ENCODE data around the gene DOCK4.

Gene DOCK4

DNA sequence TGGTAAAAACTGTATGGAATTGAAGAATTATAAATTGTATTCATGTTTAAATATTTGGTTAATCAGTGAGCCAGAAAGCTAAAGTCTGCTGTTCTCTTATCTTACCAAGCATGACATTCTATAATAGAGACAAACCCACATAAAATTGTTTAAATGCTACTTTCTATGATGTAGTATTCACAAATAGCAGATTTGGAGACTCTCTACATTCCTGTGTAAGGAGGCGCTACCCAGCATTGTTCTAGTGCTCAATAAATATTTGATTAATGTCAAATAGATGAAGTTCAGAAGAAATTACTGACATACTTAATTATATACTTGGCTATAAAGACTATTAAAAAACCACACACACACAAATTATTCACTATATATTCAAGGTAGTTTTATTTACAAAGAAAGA, 49.8 kb downstream of the DOCK4 start:
- no peak for DNase-seq

DNA sequence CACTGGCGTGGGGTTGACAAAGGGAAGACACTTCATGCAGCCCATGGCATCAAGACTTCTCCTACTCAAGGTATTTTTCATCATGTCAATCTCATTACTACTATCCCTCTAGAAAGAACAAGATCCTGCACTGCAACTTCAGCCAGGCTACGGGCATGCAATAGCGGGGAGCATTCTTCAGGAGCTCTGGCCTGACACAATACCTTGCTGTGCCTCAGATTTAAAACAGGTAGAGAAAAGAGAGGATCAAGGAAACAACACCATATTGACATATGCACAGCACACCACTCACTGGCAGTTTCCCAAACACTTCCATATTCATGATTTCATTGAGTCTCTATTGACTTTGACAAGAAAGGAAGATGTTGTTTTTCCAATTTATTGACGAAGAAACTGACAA, 51.5 kb downstream of the DOCK4 start:
- DNase-seq = no peak

DNA sequence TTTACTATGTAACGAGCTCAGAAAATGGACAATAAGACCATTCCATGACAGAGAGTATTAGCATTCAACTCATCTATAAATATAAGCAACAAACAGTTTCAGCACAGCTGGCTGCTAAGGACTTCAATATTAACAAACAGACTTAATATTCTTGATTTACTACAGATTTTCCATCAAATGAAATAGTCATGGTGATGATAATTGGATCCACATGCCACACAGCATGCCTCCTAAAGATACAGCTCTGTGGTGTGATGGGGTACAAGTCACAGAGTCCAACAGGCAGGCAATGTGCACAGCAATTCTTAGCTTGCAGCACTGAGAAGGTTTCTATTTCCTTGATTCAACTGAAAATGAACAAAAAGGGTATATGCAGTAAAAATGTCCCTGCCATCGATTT, 54.0 kb downstream of the DOCK4 start:
- DNase-seq = no peak

DNA sequence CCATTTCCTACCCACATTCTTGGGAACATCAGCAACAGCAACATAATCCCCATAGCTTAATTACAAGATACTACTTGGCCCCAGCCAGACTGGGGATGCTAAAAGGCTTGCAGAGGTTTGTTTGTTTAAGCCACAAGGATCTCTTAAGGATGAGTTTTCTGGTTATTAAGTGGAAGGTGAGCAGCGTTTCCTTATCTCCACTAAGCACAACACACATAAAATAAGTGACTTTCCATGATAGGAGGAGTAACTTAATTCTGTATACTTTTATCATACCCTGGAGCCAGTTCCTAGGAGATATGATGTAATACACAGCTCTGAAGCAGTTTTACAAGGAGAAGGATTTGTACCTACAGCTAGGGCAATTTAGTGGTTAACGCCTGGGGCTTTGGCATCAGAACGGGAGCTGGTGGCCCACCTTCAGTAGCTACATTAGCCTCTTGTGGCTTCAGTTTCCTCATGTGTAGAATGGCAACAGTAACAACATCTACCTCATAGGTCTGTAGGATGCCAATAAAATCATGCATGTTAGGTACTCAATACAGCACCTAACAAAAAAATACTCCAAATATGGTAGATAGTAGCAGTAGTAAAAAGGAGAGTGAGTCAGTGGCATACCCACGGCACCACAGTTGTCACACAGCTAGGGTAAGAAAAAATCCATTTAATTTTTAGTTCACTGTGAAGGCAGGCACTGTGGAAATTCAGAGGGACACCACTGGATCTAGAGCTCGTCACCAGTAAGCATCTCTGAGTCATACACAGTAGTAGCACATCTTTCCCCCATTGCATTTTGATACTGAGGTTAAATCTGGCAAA, 55.2 kb downstream of the DOCK4 start:
- DNase-seq = no peak

DNA sequence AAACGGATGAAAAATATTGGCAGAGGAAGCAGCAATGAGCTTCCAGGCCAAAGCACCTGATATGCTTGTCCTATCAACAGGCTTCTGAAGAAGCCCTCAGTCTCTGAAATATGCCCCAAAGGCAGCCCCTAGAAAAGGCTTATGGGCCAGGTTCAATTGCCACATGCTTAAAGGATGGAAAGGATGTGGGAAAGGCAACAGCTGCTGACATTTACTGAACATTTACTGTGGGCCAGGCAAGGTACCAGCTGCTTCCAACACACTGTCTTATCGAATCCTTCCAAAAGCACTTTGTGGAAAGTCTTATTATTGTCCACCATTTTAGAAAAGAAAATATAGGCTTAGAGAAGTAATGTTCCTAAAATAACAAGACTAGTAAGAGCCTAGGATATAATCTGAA, 56.5 kb downstream of the DOCK4 start:
- no peak for DNase-seq

DNA sequence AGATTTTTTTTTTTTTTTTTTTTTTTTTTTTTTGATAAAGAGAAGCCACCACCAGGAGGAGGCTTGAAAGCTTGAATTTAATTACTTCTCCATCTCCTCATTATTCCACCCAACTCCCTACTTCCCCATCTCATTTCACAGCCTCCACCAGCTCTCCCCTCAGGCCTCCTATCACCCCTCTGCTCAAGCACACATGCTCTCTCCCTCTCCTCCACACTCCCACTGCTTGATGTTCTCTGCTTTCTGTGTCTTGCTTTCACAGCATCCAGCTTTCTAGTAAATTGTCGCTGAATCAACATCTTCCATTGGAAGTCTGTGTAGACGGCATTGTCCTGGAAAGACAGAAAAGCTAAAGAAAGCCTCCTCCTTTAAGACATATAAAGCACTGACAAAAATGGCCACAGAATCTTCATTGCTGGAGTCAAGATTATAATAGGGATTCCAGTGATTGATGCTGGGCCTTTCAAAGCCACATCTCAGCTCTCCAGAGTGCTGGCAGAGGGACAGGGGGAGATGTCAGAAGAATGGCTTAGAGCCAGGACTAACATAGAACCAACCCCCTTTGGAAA, 58.3 kb downstream of the DOCK4 start:
- no peak for DNase-seq

DNA sequence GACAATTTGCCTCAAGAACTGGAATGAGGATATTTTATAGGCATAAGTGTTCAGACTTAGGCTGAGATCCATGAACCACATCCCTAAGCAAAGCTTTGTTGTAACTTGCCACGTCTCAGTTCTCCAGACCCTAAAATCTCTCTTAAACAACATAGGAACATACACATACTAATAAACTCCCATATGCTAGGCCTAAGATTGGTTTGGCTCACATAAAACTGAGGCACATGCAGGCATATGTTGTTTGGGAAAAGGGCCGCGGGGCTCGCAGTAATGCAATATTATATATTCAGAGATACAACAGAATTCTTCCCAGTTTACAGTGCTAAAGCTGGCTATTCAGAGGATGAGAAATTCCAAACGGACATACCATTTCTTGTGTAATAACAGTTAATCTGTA, 61.0 kb downstream of the DOCK4 start:
- DNase-seq = no peak

DNA sequence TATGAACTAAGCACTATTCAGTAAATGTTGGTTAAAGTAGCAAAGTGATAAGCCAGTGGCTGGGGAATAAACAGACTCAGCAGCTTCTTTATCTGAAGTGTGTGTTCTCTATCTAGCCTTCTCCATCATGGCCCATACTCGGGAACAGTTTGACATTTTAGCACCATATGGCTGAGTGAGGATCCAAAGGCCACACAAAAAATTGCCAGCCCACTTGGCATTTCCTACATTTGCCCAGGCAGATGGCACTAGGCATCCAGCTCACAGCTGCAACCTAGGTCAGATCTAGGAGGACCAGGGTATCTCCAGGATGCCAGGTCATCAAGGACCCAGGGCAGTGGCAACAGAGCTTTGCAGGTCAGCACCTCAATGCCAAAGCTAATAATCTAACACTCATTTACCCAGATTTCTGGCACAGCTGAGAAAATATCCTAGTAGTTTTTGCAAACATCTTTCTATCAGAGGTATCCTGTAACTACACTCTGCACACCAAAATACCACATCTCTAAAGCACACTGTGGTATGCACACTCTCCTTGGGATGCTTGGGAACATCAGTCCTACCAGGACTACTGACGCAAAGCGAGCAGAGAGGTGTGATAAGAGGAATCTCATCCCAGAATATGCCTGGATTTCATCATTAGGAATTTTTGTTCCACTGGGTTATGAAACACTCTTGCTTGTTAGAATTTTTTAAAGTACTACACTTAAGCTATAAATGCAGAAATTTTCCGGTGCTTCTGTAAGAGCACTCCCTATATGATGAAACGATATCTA, 61.7 kb downstream of the DOCK4 start:
- no peak for DNase-seq

DNA sequence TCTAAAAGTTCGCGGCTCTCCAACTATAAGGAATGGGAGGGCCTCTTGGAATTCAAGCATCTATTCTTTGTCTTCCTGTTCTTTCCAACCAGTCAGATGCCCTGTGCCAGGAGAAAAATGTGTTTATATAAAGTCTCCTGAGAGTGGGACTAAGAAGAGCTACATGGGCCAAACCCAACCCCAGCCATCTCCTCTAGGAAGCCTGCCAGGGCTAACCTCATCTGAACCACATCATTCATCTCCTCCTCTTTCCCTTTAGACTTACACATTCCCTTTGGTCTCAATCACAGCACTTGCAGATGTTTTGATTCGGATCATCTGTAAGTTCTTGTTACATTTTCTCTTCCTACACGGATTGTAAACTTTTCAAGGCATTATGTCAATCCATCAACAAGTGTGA, 62.6 kb downstream of the DOCK4 start:
- DNase-seq = no peak

DNA sequence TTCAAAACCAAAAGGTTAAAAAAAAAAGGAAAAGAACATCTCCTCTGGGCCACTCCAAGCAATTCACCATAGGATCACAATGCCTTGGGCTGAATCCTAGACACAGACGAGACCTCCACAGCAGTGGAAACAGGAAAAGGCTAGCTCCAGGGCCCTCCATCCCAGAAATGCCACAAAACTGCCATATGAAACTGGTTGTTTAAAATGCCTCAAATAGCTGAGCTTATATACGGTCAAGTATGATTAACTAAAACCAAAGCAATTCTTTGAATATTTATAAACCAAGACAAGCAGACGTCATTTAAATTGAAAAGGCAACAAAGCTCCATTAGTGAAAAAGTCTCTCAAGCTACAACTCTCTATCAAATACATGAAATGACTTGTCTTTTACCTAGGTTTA, 63.1 kb downstream of the DOCK4 start:
- no peak for DNase-seq

DNA sequence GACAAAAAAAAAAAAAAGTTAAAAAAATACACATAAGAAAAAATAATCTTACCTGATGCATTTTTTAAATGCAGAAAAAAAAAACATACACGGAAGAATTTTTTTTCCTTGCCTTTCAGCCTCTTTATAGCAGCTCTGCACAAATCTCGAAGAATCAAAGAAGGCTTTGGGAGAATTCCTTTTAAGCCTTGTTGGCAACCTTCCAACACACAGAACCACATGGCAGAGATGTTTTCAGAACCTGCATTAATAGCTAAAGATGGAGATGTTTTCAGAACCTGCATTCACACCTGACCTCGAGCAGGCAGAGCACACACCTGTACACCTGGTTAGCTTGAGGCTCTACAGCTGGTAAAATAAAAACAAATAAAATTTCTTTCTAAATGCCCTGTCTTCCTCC, 65.6 kb downstream of the DOCK4 start:
- DNase-seq = no peak

DNA sequence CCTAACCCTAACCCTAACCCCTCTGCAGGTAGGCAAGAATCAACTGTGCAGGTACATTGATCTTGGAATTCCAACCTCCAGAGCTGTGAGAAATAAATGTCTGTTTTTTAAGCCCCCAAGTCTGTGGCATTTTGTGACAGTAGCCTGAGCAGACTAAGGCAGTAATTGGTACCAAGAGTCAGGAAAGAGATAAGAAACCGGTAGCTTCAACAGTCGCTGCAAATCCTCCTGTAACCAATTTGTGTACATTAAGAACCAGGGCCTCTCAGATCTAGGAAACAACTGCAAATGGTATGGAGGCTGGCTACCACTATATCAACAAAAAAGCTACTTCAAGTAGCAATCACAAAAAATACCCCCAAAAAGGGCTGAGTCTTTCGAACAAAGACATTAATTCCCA, 67.3 kb downstream of the DOCK4 start:
- no peak for DNase-seq

DNA sequence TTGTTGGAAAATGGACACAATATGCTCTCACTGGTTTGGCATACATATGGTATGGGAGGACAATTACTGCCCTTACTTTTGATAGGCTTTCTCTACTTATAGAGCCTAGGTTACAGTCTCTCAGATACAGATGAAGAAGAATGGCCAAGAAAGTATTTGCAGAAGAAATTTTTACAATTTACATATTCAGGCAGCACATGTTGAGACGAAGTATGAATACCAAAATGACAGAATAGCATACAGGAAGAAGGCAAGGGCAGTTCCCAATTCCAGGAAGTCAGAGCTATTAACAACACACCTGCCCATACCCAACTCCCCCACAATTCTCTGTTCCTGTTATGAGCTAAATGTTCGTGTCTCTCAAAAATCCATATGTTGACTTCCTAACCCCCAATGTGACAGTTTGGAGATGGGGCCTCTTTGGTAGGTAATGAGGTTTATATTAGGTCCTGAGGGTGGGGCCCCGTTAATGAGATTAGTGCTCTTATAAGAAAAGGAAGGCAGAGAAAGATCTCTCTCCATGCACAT, 67.8 kb downstream of the DOCK4 start:
- no peak for DNase-seq

DNA sequence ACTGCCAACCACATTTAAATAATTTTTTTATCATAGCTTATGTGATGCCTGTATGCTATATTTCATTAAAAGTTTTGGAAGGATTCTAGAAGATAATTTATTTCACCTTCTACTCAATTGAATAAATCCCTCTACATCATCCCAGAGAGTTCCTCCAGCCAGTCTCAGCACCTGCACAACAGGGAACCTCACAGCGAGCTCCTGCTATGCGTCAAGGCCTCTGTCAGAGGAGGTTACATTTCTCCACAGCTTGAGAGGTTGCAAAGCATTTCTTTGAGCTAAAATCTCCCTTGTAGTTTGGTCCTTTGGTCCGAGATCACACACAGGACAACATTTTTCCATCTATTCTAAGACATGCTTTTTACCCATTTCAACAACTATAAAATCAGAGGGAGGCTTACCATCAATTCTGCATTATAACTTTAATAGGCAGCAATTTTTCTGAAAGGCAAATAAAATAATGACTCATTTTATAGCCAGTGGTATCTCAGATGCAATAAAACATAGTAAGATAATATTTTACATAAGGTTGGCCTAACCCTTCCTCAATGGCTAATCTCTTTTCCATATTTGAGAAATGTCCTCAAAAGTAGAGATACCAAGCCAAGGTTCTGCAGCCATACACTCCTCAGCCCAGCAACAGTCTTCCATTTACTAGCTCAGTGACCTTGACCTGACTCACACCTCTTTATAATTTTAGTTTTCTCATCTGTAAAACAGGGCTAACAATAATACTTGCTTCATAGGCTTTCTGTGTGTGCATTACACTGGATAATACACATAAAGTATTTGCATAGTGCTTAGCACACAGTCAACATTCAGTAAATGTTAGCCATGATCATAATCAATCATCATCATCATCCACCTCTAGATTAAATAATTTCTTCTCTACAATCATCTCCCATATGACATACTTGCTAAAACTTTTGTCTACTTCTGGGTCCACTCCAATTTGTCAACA, 68.8 kb downstream of the DOCK4 start:
- no peak for DNase-seq

DNA sequence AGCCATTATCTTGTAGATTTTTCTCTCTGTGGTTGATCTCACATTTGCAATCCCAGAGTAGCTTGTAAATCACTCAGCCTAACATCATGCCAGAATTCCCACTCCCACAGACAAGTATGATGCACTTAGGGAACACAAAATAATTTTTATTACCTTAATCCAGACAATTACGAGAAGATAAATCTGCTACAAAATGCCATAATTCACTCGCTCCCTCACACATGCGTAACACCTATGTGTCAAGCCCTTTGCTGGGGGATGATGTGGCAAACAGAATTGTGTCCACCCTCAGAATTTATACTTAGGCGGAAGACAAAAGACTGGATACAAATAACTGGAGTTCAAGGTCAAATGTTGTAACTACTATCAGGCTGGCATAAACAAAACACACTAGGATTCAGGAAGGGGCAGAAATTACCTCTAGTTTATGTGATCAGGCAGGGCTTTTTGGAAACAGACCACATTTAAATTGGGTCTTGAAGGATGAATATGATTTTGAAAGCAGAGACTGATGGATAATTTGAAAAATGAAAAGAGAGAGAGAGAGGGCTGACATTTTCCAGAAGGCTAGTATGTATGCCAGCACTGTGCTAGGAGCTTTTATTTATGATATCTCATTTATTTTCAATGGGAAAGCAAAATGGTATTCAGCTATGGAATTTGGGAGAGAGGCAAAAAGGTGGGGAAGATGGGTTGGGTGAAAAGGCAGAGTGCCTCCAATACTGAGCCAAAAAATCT, 69.8 kb downstream of the DOCK4 start:
- DNase-seq = no peak

DNA sequence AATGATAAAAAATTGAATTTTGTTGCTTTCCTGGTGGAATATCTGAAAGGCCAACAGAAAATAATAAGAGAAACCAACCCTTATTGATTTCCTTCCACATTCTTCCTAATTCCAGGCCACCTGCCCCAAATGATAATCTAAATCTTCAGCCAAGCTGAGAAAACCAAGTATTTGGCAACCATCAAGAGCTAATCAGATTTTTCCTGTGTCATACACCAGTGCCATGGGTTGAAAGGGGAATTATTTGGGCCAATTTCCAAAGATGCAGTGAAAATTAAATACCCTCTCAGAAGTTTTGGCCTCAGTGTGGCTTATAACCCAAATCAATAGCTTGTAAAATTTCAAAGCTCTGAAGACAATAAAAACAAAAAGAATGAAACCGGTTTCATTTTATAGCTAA, 70.4 kb downstream of the DOCK4 start:
- no peak for DNase-seq

DNA sequence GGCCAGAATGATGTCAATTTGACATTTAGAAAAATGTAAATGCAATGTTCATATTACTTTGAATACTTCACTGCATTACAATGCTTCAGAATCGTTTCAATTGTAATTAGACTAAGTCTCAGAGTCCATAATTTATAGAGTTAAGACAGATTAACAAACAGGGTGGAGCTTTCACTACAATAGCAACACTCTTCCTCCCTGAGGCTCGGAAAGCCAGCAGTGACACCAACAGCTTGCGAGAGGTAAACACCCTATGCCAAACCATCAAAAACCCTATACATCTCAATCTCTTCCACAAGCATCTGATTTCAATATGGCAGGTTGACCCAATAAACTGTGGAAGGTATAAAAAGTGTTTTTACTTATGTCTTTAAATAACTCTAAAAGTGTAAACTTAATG, 72.2 kb downstream of the DOCK4 start:
- no peak for DNase-seq

DNA sequence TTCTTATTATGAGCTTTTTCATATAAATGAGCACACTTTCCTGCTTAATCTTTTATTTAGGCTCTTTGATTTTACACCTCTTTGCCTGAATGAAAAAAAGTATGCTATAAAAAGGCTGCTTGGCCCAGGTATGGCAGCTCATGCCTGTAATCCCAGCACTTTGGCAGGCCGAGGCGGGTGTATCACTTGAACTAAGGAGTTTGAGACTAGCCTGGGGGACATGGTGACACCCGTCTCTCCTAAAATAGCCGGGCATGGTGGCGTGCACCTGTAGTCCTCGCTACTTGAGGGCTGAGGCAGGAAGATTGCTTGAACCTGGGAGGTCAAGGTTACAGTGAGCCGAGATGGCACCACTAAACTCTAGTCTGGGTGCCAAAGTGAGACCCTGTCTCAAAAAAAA, 72.9 kb downstream of the DOCK4 start:
- no peak for DNase-seq

DNA sequence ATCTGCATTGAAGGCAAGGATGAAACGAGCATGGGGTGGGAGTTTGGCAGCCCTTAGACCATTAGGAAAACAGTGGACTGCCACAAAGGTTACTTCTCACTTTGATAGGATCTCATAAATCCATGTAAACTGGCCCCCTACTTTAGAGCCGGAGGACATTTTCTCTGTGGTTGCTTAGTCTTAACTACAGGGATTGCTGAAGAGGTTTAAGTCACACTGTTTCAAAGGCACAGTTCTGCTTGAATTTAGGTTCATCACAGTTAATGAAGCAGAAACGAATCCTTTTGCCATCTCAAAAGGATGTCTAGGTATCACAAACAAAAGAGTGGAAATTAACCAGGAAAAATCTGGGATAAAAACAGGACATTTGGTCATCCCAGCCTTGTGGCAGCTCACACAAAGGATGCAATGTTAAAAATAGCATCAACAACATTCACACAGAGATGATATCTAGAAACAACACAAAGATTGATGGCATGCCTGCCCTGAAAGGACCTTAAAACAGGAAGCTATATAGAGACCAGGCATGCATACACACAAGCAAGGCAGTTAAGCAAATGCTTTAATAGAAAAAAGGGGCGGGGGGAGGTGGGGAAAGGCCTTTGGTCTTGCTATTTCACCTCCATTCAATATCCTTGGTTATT, 74.0 kb downstream of the DOCK4 start:
- DNase-seq = no peak

DNA sequence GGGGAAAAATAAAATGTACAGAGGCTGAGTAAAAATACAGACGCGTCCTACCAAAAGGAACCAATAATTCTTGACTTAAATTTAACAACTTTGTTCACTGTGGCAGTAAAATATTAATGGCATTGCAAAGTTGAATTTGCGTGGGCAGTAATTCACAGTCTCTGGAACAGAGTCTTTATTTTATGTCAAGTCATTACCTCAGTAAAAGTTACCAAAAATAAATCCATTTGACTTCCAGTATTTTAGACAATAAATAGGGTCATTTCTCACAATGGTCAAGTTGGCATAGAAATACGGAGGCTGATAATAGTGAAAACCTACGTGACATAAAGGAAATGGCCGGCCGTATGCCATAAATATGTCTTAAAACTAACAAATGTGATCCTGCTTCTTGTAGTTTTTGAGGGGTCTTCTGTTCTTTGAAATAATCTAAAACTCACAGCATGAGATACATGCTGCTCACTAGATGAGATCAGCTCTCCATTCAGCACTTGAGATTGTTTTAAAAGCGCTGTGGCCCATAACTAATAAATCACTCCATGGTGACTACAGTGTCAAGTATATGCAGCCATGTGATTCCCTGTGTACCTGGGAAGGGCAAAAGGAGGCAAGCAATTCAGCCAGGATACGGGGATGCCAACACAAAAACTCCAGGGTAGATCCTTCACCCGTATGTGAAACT, 75.3 kb downstream of the DOCK4 start:
- no peak for DNase-seq

Data from activated T-cell treated with anti-CD3 and anti-CD28 coated beads, Interleukin-2, amount 50 U/mL, for 1 hour (primary cell).